B cell (primary cell): ENCODE results near the gene DCP2. TPM values are rescaled to one million over a fixed set of nuclear protein-coding genes. Genes with fewer than 3 reads are reported as not detected.

Experiments used
- ATAC-seq: fragments of 200-7000 bp; cut with Tn5 transposase; one replicate; pipeline ENCODE4 v1.10.0; 2021; ENCODE audit warnings: low read depth, mild to moderate bottlenecking, moderate number of reproducible peaks, moderate library complexity
- CTCF ChIA-PET: fragments of 350-600 bp; sonication (Branson Sonifier 250); formaldehyde crosslinking; loops from one replicate; lab custom pipeline; 2021; ENCODE audit warnings: antibody characterized with exemption, inconsistent platforms; lab: Charles Lee
- POLR2A ChIA-PET: fragments of 350-600 bp; sonication (Branson Sonifier 250); formaldehyde crosslinking; loops from one replicate; lab custom pipeline; 2021; ENCODE audit warnings: antibody characterized with exemption; lab: Charles Lee
- DNase-seq: peaks from one replicate; pipeline ENCODE4 v3.0.0; 2013
- H2AFZ ChIP-seq: 2 replicates; pipeline ENCODE4 v1.6.1; 2012; ENCODE audit warnings: mild to moderate bottlenecking, low read depth, low read length; ENCODE audit not compliant: insufficient read depth, poor library complexity, severe bottlenecking
- H3K27ac ChIP-seq, 2 donors: 1 replicate in 1 of 2; 2 replicates in 1 of 2; pipeline ENCODE4 v1.5.1; 2012 to 2013; ENCODE audit warnings: low read length in 2 of 2, mild to moderate bottlenecking in 2 of 2, moderate library complexity in 1 of 2
- H3K27me3 ChIP-seq, 4 experiments: fragments of 200-600 bp in 1 of 4; sonication (generic) in 1 of 4; replicated peaks in 1 of 4; 1 replicate in 2 of 4; 2 replicates in 2 of 4; pipeline versions ENCODE4 v1.6.1 to v1.7.0; 2013 to 2016; ENCODE audit warnings: low read length in 3 of 4, mild to moderate bottlenecking in 2 of 4, mixed read lengths in 1 of 4, moderate library complexity in 1 of 4; ENCODE audit not compliant: insufficient read depth in 4 of 4, control insufficient read depth in 3 of 4; ENCODE audit errors: control extremely low read depth in 1 of 4
- H3K36me3 ChIP-seq, 2 experiments: replicated peaks in 1 of 2; 1 replicate in 1 of 2; 2 replicates in 1 of 2; pipeline versions ENCODE4 v1.6.1 to v1.7.1; 2013; ENCODE audit warnings: low read length in 1 of 2; ENCODE audit not compliant: insufficient read depth in 2 of 2, control insufficient read depth in 1 of 2; ENCODE audit errors: control extremely low read depth in 1 of 2, extremely low read depth in 1 of 2
- H3K4me1 ChIP-seq, 2 donors: fragments of 200-600 bp in 1 of 2; sonication (generic) in 1 of 2; 1 replicate in 1 of 2; 2 replicates in 1 of 2; pipeline versions ENCODE4 v1.5.1 to v1.6.1; 2013 to 2017; ENCODE audit warnings: low read length in 2 of 2; ENCODE audit not compliant: control insufficient read depth in 2 of 2, insufficient read depth in 2 of 2
- H3K4me2 ChIP-seq: replicated peaks from 2 replicates; pipeline ENCODE3; 2012; ENCODE audit warnings: mild to moderate bottlenecking, low read depth, low read length; ENCODE audit not compliant: poor library complexity, severe bottlenecking
- H3K4me3 ChIP-seq, 5 experiments: fragments of 200-600 bp in 1 of 5; sonication (generic) in 1 of 5; 1 replicate in 3 of 5; 2 replicates in 2 of 5; pipeline versions ENCODE4 v1.5.1 to v1.7.0; 2011 to 2016; ENCODE audit warnings: low read length in 4 of 5, mild to moderate bottlenecking in 4 of 5, low read depth in 2 of 5, control low read depth in 1 of 5, moderate library complexity in 1 of 5; ENCODE audit not compliant: insufficient read depth in 1 of 5; ENCODE audit errors: control extremely low read depth in 1 of 5, extremely low read depth in 1 of 5
- H3K79me2 ChIP-seq: fragments of 200-600 bp; sonication (generic); one replicate; pipeline ENCODE4 v1.6.0; 2016; ENCODE audit warnings: low read length; ENCODE audit not compliant: control insufficient read depth, insufficient read depth
- H3K9ac ChIP-seq: fragments of 200-600 bp; sonication (generic); 2 replicates; pipeline ENCODE4 v1.6.1; 2017; ENCODE audit warnings: mild to moderate bottlenecking, low read length, moderate library complexity
- H3K9me3 ChIP-seq, 3 donors: one replicate each; pipeline versions ENCODE4 v1.6.1 to v1.7.1; 2013; ENCODE audit warnings: low read length in 2 of 3; ENCODE audit not compliant: control insufficient read depth in 2 of 3, insufficient read depth in 1 of 3; ENCODE audit errors: control extremely low read depth in 1 of 3
- H4K20me1 ChIP-seq: 2 replicates; pipeline ENCODE4 v1.6.0; 2012; ENCODE audit warnings: mild to moderate bottlenecking, low read length; ENCODE audit not compliant: insufficient read depth, control insufficient read depth, poor library complexity, severe bottlenecking
- H3K27ac Mint-ChIP-seq: one replicate; pipeline ENCODE4 v1.8.0; 2021; ENCODE audit warnings: mixed read lengths
- H3K27me3 Mint-ChIP-seq: one replicate; pipeline ENCODE4 v1.8.0; 2021; ENCODE audit warnings: mixed read lengths
- H3K4me1 Mint-ChIP-seq: one replicate; pipeline ENCODE4 v1.8.0; 2021; ENCODE audit warnings: mixed read lengths
- H3K4me3 Mint-ChIP-seq: one replicate; pipeline ENCODE4 v1.8.0; 2021; ENCODE audit warnings: mixed read lengths
- H3K9me3 Mint-ChIP-seq: one replicate; pipeline ENCODE4 v1.8.0; 2022; ENCODE audit warnings: mixed read lengths; ENCODE audit not compliant: insufficient read depth
- EZH2 ChIP-seq: IDR thresholded peaks from 2 replicates; pipeline ENCODE4 v1.6.1; 2012; ENCODE audit warnings: borderline replicate concordance, low read depth, mild to moderate bottlenecking, moderate library complexity, low read length; ENCODE audit not compliant: insufficient read depth, poor library complexity, severe bottlenecking
- WGBS: methylation state at CpG from one replicate; pipeline ENCODE4 v1.1.5; 2013; ENCODE audit warnings: missing lambda C conversion rate; ENCODE audit not compliant: insufficient coverage; 5-methylcytosine and 5-hydroxymethylcytosine counted together
- intact Hi-C: fragments of 100-400 bp; cut with micrococcal nuclease; formaldehyde crosslinking; loops from one replicate; pipeline ENCODE4 v1.10.0; 2022
- polyA plus RNA-seq: library from polyadenylated mRNA; depleted of rRNA; stranded (reverse); fragments of >200 nt; gene quantifications from 2 replicates; pipeline ENCODE4 v1.2.3, GENCODE V29; 2012
- total RNA-seq, 2 donors: library from RNA; stranded (reverse); fragments of 120-200 nt in 1 of 2; gene quantifications; 1 replicate in 1 of 2; 2 replicates in 1 of 2; pipeline versions ENCODE4 v1.2.3 to v1.2.4, GENCODE V29; 2013 to 2022
- TF ChIP-seq, protein P1 (sequence below): fragments of 200-600 bp; IDR thresholded peaks from one replicate; pipeline ENCODE4 v1.8.0; 2022; ENCODE audit warnings: antibody characterized with exemption, mild to moderate bottlenecking

DCP2 gene
- total and polyA plus RNA-seq, 2 donors (not counting 1 experiment from before 2014, with no cell fraction given) = 17.9 to 73.1 TPM

GRCh38 chr5:112974901-112975300 is 1.7 kb upstream of the DCP2 start:
- ChIA-PET POLR2A (no interaction called here), CTCF (interaction anchor here (1.2 to 4.4 kb wide), 3 partner anchors 48 to 800 kb away, joined by 3 to 41 read pairs (median 7); partner anchors contain the start of gene REEP5)
- Mint-ChIP-seq H3K4me1 (peaks cover 35% of the 10 kb centered on the region), H3K9me3 (no peaks in the 10 kb centered on the region), H3K27ac (no peak overlapping the region), H3K27me3 (no peaks in the 10 kb centered on the region), H3K4me3 (peak overlapping the region; percentile 97)
- H3K36me3 ChIP-seq = no peaks in the 10 kb centered on the region
- no peak overlapping the region for H3K27ac ChIP-seq
- intact Hi-C loops = loop anchor here (5.0 to 10.0 kb wide), 4 partner anchors 558 to 1463 kb away; partner anchors contain the start of genes EPB41L4A, NREP and STARD4
- TF ChIP-seq EZH2 = no peak
- TF ChIP-seq, protein P1, sequence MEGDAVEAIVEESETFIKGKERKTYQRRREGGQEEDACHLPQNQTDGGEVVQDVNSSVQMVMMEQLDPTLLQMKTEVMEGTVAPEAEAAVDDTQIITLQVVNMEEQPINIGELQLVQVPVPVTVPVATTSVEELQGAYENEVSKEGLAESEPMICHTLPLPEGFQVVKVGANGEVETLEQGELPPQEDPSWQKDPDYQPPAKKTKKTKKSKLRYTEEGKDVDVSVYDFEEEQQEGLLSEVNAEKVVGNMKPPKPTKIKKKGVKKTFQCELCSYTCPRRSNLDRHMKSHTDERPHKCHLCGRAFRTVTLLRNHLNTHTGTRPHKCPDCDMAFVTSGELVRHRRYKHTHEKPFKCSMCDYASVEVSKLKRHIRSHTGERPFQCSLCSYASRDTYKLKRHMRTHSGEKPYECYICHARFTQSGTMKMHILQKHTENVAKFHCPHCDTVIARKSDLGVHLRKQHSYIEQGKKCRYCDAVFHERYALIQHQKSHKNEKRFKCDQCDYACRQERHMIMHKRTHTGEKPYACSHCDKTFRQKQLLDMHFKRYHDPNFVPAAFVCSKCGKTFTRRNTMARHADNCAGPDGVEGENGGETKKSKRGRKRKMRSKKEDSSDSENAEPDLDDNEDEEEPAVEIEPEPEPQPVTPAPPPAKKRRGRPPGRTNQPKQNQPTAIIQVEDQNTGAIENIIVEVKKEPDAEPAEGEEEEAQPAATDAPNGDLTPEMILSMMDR = no peak
- no peak for ATAC-seq
- peak overlapping the region; percentile 96 for H2AFZ ChIP-seq
- peaks cover 6% of the 10 kb centered on the region for H4K20me1 ChIP-seq
- peaks cover 54% of the 10 kb centered on the region for H3K79me2 ChIP-seq
- H3K4me2 ChIP-seq = no peak overlapping the region
- no peak overlapping the region for H3K4me3 ChIP-seq
- WGBS = 100% methylated on average over 1 of the region's 1 CpG
- DNase-seq = no peak
- no peaks in the 10 kb centered on the region for H3K27me3 ChIP-seq
- H3K9ac ChIP-seq = no peak overlapping the region
- no peaks in the 10 kb centered on the region for H3K9me3 ChIP-seq
- peaks cover 19 to 28% of the 10 kb centered on the region in 2 donors for H3K4me1 ChIP-seq

DNA sequence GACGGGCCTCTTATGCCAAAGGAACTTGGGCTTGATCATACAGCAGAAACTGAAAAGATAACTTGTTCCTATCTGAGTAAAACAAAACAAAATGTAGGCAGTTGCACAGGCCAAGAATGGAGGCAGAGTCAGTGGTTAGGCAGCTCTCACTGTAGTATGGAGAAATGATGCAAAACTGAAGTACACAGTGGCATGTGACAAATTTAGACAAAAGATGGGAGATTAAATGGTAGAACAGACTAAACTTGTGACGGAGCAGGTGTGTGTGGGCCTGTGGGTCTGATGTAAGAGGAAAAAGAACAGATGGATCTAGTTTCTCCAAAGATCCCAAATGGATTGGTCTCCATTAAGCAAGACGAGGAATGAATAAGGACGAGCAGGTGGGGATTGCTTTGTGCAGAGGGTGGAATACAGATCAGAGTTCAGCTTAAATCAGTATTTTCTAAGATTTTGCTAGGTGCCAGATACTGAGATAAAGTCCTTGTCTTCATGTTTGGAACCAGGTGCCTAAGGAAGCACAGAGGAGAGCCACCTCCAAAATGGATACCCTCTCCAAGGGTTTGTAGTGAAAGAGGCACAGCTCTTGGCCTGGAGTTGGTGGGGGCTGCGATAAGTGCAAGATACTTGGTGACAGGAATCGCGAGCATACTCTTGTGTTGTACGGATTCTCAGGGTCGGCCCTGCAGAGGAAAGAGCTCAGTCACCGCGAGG is 722 bp upstream of the DCP2 start:
- no peaks in the 10 kb centered on the region for H3K9me3 ChIP-seq
- DNase-seq (no peak), ATAC-seq (no peak)
- ChIA-PET POLR2A (interaction anchor here (0.6 to 1.5 kb wide), 7 partner anchors 14 to 815 kb away, joined by 3 to 10 read pairs (median 6); partner anchors contain the start of gene SRP19), CTCF (interaction anchor here (0.6 to 4.4 kb wide), 12 partner anchors 8 to 808 kb away, joined by 3 to 41 read pairs (median 4); partner anchors contain the start of genes REEP5 and SRP19)
- H3K4me1 ChIP-seq = peaks cover 19 to 28% of the 10 kb centered on the region in 2 donors
- H2AFZ ChIP-seq = peak overlapping the region; percentile 96
- H3K4me3 Mint-ChIP-seq = peak overlapping the region; percentile 97
- intact Hi-C loops = loop anchor here (1.0 to 10.0 kb wide), 10 partner anchors 12 to 1464 kb away; partner anchors contain the start of genes EPB41L4A, NREP, SRP19 and STARD4
- no peaks in the 10 kb centered on the region for H3K27me3 ChIP-seq
- peak overlapping the region; percentile 88 for H3K27ac Mint-ChIP-seq
- 40% methylated on average over 10 of the region's 11 CpGs for WGBS
- no peak for TF ChIP-seq EZH2
- TF ChIP-seq, protein P1 = no peak
- peak overlapping the region; percentile 95 for H3K9ac ChIP-seq
- H3K27me3 Mint-ChIP-seq = no peaks in the 10 kb centered on the region
- peaks cover 64% of the 10 kb centered on the region for H3K79me2 ChIP-seq
- H3K27ac ChIP-seq = peak overlapping the region; percentile 74 to 84
- H3K4me3 ChIP-seq = peak overlapping the region; percentile 77 to 99 (median 96)
- H3K9me3 Mint-ChIP-seq = no peaks in the 10 kb centered on the region
- no peaks in the 10 kb centered on the region for H3K36me3 ChIP-seq
- peaks cover 42% of the 10 kb centered on the region for H3K4me1 Mint-ChIP-seq
- peak overlapping the region; percentile 91 for H3K4me2 ChIP-seq
- peaks cover 8% of the 10 kb centered on the region for H4K20me1 ChIP-seq
